Choroid plexus epithelial cell (primary cell): ENCODE measurements around the gene MLPH.

Experiments used
- DNase-seq: peaks from one replicate; pipeline ENCODE4 v3.0.0-alpha.2; 2010; ENCODE audit warnings: low read depth
- H3K4me3 ChIP-seq: 2 replicates; pipeline ENCODE4 v1.5.1; 2011; ENCODE audit warnings: low read depth, mild to moderate bottlenecking, control low read depth, low read length, moderate library complexity
- CTCF ChIP-seq: conservative IDR thresholded peaks from 2 replicates; pipeline ENCODE4 v1.5.1; 2011; ENCODE audit warnings: low read depth, mild to moderate bottlenecking, control low read depth, inconsistent platforms, low read length, moderate library complexity

Gene MLPH

GRCh38 chr2:237576974-237577373 lies 89.9 kb downstream of the MLPH start:
- no peak for DNase-seq
- no peak overlapping the region for H3K4me3 ChIP-seq
- TF ChIP-seq CTCF: no peak

- TF ChIP-seq CTCF: no peak
- no peak for DNase-seq
- H3K4me3 ChIP-seq: no peak overlapping the region
Observed at GRCh38 chr2:237577458-237577857, 90.4 kb downstream of the MLPH start.

GRCh38 chr2:237577956-237578870 lies 91.2 kb downstream of the MLPH start:
- DNase-seq: no peak
- no peak for TF ChIP-seq CTCF
- no peak overlapping the region for H3K4me3 ChIP-seq

- no peak overlapping the region for H3K4me3 ChIP-seq
- no peak for DNase-seq
- no peak for TF ChIP-seq CTCF
Observed at GRCh38 chr2:237581326-237581725, 94.3 kb downstream of the MLPH start.

GRCh38 chr2:237581751-237582746 lies 95.0 kb downstream of the MLPH start:
- DNase-seq: peak; percentile 76
- H3K4me3 ChIP-seq: peak overlapping the region; percentile 46
- TF ChIP-seq CTCF: peak; percentile 66

GRCh38 chr2:237583385-237584295 lies 96.6 kb downstream of the MLPH start:
- H3K4me3 ChIP-seq: no peak overlapping the region
- no peak for TF ChIP-seq CTCF
- DNase-seq: no peak
